ENCODE measurements around the gene CDC42BPB. TPM values are rescaled to one million over a fixed set of nuclear protein-coding genes. Genes with fewer than 3 reads are reported as not detected.

CDC42BPB gene
- total RNA-seq, 4 donors from 2014 or later = 90.7 to 153 (median 101) TPM

DNA sequence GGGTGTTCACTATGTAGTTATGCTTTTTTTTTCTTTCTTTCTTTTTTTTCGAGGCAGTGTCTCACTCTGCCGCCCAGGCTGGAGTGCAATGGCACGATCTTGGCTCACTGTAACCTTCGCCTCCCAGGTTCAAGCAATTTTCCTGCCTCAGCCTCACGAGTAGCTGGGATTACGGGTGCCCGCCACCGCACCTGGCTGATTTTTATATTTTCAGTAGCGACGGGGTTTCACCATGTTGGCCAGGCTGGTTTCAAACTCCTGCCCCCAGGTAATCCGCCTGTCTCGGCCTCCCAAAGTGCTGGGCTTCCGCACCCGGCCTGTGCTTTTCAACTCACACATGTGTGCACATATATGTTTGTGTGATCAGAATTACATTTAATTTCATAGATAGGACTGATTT, 173.8 kb downstream of the CDC42BPB start:
- H3K4me3 ChIP-seq (replicated peaks in 1 of 3) = no peak overlapping the region
- H3K27me3 ChIP-seq = no peaks in the 10 kb centered on the region
- no peak overlapping the region for H3K27ac ChIP-seq
- H3K36me3 ChIP-seq = peaks cover 0 to 6% of the 10 kb centered on the region in 2 donors
- no peaks in the 10 kb centered on the region for H3K9me3 ChIP-seq
- H3K4me1 ChIP-seq = peaks cover 12 to 13% of the 10 kb centered on the region in 2 donors
- intact Hi-C loops (cut with DNase I) = no loop called here
- TF ChIP-seq CTCF (IDR thresholded peaks at IDR 0.05) = no peak
- no peak for TF ChIP-seq POLR2A (IDR thresholded peaks at IDR 0.05)
- DNase-seq = no peak
- 95 to 97% methylated on average over 14 of the region's 14 CpGs for WGBS, 2 donors

DNA sequence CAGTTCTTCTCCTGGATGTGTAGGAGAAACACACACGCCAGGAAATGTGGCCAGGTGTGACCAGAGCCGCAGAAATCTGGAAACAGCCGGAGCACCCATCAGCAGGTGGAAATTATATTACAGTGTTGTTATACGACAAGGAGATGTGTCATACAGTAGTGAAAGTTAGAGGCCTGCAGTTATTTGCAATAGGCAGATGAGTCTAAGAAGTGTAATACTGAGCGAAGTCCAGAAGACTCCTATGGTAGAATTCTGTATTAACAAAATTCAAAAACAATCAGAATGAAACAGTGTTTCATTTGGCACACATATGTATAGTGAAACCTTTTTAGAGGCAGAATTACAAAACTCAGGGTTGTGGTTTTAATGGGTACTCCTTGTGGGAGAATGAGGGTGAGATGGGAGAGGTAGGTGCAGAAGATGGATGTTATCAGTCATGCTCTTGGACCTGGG, 174.2 kb downstream of the CDC42BPB start:
- TF ChIP-seq CTCF (IDR thresholded peaks at IDR 0.05) (no peak), POLR2A (IDR thresholded peaks at IDR 0.05) (no peak)
- H3K27ac ChIP-seq = peak overlapping the region in 1 of 3 donors; percentile 50
- no peaks in the 10 kb centered on the region for H3K9me3 ChIP-seq
- H3K4me1 ChIP-seq = peaks cover 15 to 16% of the 10 kb centered on the region in 2 donors
- H3K27me3 ChIP-seq = no peaks in the 10 kb centered on the region
- no peak for DNase-seq
- WGBS, 2 donors = 95 to 96% methylated on average over 5 of the region's 5 CpGs
- H3K36me3 ChIP-seq = peaks cover 0 to 6% of the 10 kb centered on the region in 2 donors
- intact Hi-C loops (cut with DNase I) = no loop called here
- no peak overlapping the region for H3K4me3 ChIP-seq (replicated peaks in 1 of 3)

Other genes with a start within 250 kb of the CDC42BPB start
- 10 to 100 TPM in 1 of 4 donors, 1 to 10 TPM in 3; 1.3 to 18.8 (median 3.3) TPM for gene AMN, start 134.9 kb downstream of the CDC42BPB start, total RNA-seq
- not detected for gene LBHD2, start 26.7 kb upstream of the CDC42BPB start, total RNA-seq
- under 1 TPM in 2 of 4 donors, not detected in 2; 0.44 to 0.78 TPM for gene EXOC3L4, start 37.2 kb upstream of the CDC42BPB start, total RNA-seq
- gene TNFAIP2, start 65.9 kb upstream of the CDC42BPB start, total RNA-seq = 10 to 100 TPM; 28.6 to 37.2 (median 31.2) TPM